ENCODE measurements around the gene KLC4.
"Not testable (repeated sequence)": the region's sequence is repeated elsewhere in the genome, so short reads cannot be mapped to it uniquely, and the experiment has no call there.

Gene KLC4

DNA sequence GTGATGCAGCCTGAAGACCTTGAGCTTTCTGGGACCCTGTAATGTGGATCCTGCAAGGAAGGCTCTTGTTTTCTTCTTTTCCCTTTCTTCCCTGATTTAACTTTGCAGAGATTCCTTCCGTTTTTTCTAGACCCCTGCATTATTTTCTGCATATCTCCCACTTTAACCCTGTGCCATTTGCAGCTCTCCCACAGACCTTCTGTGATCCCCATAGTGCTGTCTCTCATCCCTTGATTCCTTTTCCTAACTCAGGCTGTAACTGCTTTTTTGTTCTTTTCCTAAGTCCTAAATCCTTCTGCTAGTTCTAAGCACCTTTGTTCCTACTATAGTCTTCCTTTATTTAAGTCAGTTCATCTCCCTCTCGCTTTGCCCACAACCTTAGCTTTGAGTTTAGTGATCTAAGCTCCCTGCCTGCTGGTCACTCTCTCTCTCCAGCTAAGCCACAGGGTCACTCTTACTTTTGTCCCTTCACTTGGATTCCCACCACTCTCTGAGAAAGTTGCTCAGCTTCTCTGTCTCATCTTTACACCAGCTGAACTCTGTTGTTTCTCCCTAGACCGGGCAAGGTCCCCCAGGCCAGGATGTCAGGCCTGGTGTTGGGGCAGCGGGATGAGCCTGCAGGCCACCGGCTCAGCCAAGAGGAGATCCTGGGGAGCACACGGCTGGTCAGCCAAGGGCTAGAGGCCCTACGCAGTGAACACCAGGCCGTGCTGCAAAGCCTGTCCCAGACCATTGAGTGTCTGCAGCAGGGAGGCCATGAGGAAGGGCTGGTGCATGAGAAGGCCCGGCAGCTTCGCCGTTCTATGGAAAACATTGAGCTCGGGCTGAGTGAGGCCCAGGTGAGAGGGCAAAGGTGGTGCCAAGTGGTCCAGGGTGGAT, 1.6 kb downstream of the KLC4 start:
- no peak for DNase-seq (ENCODE audit: extremely low read depth in 1 of 2, low read depth in 1 of 2)

DNA sequence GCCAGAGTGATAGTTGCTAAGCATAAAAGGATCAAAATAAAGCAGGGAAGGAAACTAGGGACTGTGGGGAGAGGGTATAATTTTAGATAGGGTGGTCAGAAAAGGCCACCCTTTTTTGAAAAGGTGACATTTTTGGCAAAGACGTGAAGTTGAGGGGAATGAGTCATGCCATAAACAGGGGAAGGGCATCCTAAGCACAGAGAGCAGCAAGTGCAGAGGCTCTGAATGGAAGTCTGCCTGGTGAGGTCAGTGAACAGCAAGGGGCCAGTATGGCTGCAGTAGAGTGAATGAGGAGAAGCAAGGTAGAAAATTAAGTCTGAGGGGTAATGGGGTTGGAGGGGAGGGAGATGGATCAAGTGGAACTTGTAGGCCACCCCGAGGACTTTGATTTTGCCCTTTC, 2.4 kb downstream of the KLC4 start:
- DNase-seq (ENCODE audit: extremely low read depth in 1 of 2, low read depth in 1 of 2), result no peak

DNA sequence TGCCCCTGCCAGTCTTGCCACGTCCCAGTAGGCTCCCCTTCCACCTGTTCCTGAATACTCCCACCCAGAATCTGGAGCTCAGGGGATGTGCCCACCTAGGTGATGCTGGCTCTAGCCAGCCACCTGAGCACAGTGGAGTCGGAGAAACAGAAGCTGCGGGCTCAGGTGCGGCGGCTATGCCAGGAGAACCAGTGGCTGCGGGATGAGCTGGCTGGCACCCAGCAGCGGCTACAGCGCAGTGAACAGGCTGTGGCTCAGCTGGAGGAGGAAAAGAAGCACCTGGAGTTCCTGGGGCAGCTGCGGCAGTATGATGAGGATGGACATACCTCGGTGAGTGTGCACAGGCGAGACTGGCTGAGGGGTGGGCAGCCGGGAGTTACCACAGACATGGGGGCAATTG, 3.4 kb downstream of the KLC4 start:
- DNase-seq (ENCODE audit: extremely low read depth in 1 of 2, low read depth in 1 of 2), result no peak

DNA sequence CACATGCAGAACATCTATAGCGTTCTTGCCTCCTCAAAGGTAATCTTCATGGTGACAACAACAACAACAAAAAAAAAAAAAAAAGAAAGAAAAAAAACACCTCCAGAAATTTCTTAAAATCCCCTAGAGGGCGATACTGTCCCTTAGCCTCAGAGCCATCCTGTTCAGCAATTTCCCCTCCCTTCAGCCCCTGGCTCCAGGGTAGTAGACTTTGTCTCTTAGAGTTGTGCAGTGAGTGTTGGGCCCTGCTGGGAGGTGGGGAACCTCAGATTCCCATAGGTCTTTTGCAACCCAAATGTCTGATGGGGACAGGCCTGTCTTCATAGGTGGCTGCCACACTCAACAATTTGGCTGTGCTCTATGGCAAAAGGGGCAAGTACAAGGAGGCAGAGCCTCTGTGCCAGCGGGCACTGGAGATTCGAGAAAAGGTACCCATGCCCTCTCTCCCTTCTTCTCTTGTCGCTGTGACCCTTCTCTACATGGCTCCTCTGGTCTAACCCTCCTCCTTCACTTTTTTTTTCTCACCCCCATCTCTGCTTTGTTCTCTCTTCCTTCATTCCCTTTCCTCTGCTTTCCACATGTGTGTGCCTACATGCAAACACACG, 10.7 kb downstream of the KLC4 start:
- DNase-seq (ENCODE audit: extremely low read depth in 1 of 2, low read depth in 1 of 2), result no peak

DNA sequence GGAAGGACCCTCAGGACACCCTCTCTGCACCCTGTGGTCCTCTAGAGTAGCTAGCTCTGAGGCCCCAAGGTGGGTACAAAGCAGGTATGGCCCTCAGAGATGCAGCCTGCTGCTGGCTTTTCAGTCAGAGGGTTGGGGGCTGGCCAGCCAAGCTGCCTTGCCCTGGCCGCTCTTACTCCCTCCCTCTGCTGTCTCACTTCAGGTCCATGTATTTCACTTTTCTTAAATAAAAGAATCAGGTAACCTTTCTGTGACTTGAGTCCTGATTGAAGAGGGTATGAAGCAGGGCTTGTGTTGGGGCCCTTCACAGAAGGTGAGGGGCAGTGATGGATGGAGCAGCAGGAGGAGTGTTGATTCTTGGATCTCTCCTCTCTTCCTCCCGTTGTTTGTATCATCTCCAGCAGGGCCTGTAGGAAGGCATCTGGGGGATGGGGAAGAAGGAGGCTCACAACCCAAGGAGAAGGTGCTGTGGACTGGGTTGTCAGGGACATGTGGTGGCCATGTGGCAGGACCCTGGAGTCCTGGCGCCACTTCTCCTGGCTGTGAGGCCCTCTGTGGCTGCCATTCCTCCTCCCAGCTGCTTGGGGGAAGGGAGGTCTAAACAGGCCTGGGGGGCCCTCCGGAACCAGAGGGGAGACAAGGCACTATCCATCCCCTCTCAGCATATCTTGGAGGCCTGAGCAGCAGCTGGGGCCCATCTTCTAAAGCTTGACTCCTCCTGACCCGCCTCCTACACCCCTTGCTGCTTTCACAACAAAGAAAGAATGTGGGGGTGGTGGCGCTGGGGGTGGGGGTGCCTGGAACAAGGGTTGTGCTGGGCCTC, 15.6 kb downstream of the KLC4 start:
- no peak for DNase-seq (ENCODE audit: extremely low read depth in 1 of 2, low read depth in 1 of 2)

DNA sequence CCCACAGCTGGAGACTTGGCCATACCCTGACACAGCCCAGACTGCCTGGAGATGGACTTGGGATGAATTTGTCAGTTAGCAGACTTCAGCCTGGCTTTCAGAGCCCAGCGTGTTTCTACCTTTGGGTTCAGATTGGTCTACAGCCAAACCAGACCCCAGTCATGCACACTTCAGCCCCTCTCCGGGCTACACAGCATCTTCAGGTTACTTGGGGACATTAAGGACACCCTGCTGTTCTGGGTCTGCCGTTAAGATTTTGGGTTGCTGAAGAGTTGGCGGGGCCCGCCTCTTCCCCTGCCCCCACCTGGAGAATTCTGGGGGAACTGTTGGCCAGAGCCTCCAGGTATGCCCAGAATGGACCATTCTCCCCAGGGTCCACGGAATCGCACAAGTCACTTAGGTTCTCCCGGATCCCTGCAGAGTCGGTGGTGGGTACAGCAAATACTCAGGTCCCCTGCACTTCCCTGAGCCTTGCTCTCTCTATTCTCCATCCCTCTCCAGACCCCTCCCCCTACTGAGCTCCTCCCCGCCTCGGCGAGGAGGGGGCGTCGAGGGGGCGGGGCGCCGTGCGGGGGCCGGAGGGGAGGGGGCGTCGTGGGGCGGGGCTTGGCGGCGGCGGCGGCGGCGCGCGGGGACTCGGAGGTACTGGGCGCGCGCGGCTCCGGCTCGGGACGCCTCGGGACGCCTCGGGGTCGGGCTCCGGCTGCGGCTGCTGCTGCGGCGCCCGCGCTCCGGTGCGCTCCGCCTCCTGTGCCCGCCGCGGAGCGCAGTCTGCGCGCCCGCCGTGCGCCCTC, 16.4 kb downstream of the KLC4 start, which contains the start of gene PTK7:
Gene PTK7 (plus strand): TSS at position 645 of the 794 bp plus-strand sequence. CDS start 175 bp downstream, outside the sequence.
- DNase-seq (ENCODE audit: extremely low read depth in 1 of 2, low read depth in 1 of 2), result no peak

DNA sequence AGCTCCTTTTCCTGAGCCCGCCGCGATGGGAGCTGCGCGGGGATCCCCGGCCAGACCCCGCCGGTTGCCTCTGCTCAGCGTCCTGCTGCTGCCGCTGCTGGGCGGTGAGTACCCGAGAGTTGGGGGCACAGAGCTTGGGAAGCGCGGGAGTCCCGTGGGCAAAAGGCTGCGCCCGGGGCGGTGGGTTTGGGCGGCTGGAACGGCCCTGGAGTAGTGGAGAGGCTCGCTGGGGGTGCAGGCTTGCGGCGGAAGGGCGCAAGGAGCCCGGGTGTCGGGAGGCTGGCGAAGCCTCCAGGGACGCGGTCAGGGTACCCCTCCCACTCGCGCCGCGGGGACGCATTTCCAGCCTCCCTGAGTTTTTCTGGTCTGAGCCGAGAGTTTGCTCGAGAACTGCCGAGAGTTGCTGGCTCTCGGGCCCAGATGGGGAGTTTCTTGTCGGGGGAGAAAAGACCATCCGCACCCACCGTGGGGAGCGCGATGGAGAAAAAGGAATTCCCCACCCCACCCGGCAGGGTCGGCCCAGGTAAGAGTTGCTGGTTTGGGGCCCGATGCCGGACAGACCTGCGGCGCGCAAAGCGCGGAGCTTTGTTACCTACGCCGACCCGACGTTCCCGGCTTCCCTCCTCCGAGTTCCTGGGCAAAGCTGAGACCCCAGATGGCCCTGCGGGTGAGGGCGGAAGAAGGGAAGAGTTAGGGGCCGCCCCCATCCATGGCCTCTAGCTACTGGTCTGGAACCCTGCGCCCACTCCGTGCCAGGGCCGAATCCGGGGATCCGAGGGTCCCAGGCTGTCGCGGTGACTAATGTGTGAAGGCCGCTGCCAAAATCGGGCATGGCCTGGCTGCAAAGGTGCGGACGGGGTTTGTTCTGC, 17.3 kb downstream of the KLC4 start:
- DNase-seq (ENCODE audit: extremely low read depth in 1 of 2, low read depth in 1 of 2), result no peak

DNA sequence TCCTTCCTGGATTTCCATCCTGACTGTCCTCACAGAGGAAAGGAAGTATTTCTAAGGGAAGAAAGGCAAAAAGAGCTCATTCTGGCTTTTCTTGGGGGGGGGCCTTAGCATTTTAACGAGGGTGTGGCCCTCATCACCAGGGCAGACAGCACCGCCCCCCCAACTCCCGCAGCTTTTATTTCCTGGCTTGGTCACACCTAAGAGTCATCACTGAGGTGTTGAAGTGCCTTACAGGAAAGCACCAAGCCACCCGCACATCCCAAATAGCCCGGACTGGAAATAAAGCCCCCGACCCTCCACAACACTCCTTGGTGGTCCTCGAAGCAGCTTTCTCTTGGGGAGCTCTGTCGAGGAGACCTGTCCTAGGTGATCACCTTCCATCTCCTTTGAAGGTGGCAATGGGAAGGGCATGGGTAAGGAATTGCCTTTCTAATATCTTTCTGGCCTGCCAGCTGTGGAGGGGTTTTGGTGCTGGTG, 17.9 kb downstream of the KLC4 start:
- no peak for DNase-seq (ENCODE audit: extremely low read depth in 1 of 2, low read depth in 1 of 2)

DNA sequence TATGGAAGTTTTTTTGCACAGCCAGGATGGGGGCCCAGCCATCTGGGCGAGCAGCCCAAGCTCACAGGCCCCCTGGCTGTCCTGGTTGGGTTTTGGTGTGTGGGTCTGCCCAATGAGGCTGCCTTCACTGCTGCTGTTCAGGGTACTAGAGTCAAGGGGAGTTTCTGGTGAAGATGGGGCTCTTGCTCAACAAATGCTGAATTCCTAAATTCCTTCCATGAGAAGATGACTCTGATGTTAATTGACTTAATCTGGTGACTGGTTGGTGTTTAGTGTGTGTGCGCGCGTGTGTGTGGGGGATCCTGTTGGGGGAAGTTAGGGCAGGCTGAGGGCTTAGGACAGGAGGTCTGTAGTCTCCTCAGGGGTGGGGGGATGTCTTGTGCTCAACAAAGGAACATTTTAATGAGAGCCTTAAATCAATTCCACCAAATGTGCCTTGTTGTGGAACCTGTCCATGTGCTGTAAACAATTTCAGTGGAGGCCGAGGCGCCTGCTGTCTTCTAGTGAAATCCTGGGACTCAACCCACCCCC, 18.6 kb downstream of the KLC4 start:
- no peak for DNase-seq (ENCODE audit: extremely low read depth in 1 of 2, low read depth in 1 of 2)

DNA sequence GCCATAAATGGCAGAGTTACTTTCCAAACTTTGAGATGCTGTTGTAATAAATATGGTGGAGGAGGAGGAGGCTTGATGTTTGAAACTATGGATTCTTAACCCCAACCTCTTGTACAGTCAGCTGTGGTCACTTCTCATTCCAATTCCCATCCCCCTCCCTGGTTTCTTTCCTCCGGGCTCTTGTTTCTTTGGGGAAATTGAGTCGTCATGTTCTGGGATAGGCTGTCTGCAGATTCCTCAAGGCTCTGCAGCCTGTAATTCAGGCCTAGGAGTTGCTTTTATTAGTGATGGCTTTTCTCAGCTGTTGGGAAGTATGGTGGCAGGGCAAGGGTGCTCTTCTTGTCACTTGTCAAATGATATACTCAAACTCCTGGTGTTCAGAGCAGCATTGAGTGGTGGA, 19.3 kb downstream of the KLC4 start:
- no peak for DNase-seq (ENCODE audit: extremely low read depth in 1 of 2, low read depth in 1 of 2)

DNA sequence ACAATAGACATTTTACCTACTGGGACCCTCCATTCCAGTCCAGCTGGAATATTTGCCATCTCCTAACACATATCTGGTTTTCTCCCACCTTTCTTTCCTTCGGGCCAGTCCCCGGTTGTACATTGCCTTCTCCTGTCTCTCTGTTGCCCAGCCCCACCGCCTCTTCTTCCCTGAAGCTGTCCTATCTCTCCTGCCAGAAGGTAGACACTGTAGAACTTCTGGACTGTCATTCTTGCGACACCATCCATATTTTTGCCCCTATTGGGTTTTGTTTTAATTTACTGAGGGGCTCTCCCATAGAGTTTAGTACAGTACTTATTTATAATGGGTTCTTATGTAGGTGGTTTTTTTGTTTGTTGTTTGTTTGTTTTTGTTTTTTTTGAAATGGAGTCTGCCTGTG, 21.6 kb downstream of the KLC4 start:
- DNase-seq (ENCODE audit: extremely low read depth in 1 of 2, low read depth in 1 of 2), result no peak

DNA sequence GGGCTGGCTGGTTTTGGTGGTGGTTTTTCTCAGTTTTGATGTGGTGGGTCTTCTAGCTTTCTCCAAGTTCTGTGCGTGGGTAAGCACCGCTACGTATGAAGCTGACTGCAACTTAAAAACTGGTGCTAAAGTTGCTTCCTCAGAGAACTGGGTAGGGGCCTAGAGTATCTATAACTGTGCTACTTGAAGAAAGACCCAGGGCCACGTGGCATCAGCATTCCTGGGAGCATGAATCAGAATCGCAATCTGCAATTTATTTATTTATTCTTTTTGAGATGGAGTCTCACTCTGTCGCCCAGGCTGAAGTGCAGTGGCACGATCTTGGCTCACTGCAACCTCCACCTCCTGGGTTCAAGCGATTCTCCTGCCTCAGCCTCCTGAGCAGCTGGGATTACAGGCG, 22.5 kb downstream of the KLC4 start:
- DNase-seq (ENCODE audit: extremely low read depth in 1 of 2, low read depth in 1 of 2), result not testable (repeated sequence)

DNA sequence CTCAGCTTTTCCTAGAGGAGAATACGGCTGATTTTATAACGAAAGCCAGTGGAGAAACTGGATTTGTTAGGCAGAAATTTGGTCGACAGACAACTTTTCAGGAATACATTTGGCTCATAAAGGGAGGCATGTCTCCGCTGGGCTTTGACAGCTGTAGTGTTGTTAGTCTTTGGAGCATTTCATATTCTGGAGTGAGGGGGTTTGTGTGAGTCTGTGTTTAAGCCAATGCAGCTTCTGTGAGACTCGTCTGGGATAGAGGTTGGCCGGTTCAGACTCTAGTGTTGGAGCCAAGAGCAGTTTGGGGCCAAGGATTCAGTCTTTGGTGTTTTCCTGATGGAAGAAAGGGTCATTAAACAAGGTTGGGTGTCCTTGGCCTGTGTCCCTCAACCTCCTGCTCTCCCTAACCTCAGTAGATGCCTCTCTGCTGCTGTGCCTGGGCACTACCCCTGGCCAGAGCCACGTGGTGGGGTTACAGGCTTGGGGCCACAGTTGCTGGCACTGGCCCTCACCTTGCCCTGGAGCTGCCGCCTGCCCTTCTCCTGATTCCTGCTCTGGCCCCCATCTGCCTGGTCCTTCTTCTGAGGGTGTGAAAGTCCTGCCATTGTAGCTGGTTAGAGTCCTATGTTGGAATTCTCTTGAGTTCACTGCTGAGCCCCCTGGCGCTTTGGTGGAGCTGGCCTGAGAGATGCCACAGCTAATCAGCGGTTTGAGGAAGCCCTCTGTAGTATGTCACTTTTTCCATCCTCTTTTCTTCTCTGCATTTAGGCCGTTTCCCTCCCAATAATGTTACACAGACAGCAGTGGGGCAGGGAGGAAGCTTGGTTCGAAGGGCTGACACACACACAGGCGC, 23.6 kb downstream of the KLC4 start:
- DNase-seq (ENCODE audit: extremely low read depth in 1 of 2, low read depth in 1 of 2), result no peak

DNA sequence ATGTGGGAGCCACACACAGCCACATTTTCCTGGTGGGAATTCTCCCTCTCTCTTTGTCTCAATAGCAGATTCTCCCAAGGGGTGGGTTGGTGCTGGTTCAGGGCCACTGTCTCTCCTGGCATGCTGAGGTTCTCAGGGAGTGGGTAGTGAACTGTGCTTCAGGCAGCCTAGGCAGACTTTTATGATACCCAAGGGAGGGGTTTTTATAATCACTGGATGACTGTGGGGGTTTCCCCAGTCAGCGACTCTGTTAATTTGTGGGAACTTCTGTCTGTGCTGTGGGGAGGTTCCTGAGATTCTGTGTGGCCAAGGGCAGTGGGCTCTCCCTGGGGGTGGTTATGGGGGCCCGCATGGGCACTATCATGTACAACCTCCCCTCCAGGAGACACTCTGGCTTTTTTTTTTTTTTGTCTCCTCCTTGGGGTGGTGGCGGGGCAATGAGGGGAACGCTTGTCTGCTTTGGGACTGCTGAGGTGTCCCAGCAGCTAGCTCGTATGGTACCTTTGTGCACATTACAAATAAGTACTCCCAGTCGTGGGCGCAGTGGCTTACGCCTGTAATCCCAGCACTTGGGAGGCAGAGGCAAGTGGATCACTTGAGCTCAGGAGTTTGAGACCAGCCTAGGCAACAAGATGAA, 26.7 kb downstream of the KLC4 start:
- no peak for DNase-seq (ENCODE audit: extremely low read depth in 1 of 2, low read depth in 1 of 2)

DNA sequence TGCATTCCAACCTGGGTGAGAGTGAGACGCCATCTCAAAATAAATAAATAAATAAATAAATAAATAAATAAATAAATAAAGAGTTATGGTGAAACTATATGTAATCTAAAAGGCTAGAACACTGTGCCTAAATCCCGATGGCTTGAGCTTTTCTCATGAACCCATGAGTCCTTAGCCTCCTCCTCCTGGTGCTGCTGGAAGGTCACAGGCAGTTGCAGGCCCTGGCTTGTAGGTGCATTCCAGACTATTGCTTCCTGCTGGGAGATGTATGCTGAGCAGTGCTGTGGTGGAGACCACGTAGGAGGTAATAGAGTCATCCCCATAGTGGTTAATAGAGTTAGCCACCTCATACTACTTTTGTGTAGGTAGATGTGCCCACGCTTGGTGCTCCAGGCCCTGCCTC, 29.2 kb downstream of the KLC4 start:
- DNase-seq (ENCODE audit: extremely low read depth in 1 of 2, low read depth in 1 of 2), result no peak

DNA sequence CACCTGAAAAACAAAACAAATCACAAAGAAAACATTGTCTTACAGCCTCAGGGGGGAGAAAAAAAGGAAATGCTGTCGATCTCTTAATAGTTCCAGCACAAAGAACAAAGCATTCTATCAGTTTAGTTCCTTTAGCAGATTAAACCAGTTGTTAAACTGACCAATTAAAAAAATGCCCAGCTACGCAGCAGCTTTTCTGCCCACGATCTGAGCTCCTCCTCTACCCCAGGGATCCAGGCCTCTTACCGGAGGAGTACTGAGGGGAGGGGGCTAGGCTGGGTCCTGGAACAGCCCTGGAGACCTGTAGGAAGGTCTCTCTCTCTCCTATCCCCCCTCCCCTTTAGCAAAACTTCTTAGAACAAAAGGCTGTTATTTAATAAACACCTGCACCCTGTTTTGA, 30.0 kb downstream of the KLC4 start:
- no peak for DNase-seq (ENCODE audit: extremely low read depth in 1 of 2, low read depth in 1 of 2)

DNA sequence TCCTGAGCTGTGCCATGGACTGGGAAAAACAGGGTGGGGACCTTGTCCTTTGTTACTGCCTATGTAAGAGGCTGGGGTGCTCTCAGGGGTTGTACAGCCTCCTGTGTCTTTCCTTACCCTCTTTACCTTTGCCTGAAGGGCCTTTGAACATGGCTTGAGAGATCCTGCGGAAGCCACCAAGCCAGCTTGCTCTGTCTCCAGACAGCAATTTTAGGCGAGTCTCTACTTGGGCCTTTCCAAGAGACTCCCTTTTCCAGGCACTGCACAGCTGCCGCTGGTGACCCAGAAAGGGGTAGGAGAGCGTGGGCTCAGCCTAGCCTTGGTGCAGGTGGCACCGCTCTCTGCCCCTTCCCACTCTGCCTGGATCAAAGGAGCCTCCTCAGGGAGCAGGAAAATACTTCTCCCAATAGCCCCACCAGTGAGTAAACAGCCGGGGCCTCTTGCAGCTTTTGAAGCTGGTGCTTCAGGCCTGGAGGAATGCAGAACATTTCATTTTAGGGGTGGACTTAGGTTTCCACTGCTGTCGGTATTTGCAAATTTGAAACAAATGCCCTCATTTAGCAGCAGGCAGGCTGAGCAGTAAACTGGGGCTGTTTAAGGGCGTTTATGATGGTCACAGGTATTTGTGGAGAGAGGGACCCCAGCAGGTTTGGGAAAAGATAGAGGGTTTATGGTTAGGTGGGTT, 30.6 kb downstream of the KLC4 start:
- no peak for DNase-seq (ENCODE audit: extremely low read depth in 1 of 2, low read depth in 1 of 2)

Measured in stimulated activated CD8-positive, alpha-beta memory T cell treated with anti-CD3 and anti-CD28 coated beads, Interleukin-7, amount 100 ng/mL, for 48 hours (primary cell).